Measurements from ENCODE around the gene SPTLC3. TPM values are rescaled to one million over a fixed set of nuclear protein-coding genes. Genes with fewer than 3 reads are reported as not detected.

SPTLC3 gene
- total and polyA plus RNA-seq, 7 donors, result 0.92 to 8.4 (median 4.6) TPM

- Histone ChIP-seq H3K9me3 (no peaks in the 10 kb centered on the region), H3K27ac (no peak overlapping the region), H3K4me3 (no peak overlapping the region), H3K4me1 (no peaks in the 10 kb centered on the region), H3K27me3 (no peaks in the 10 kb centered on the region), H3K36me3 (no peaks in the 10 kb centered on the region)
- intact Hi-C loops (cut with DNase I), result no loop called here
- TF ChIP-seq POLR2A (IDR thresholded peaks at IDR 0.05) (no peak), EP300 (IDR thresholded peaks at IDR 0.05) (no peak), POLR2AphosphoS5 (IDR thresholded peaks at IDR 0.05) (no peak), CTCF (IDR thresholded peaks at IDR 0.05) (no peak)
- WGBS, 2 donors, result 94 to 99% methylated on average over 1 of the region's 1 CpG
- no peak for DNase-seq
These were observed 119.4 kb downstream of the SPTLC3 start for GRCh38 chr20:13128173-13128572.

GRCh38 chr20:13130061-13130706, 121.4 kb downstream of the SPTLC3 start:
- no peaks in the 10 kb centered on the region for H3K9me3 ChIP-seq
- no peak overlapping the region for H3K4me3 ChIP-seq
- intact Hi-C loops (cut with DNase I), result no loop called here
- H3K4me1 ChIP-seq, result no peaks in the 10 kb centered on the region
- no peak for TF ChIP-seq EP300 (IDR thresholded peaks at IDR 0.05)
- no peak for TF ChIP-seq POLR2AphosphoS5 (IDR thresholded peaks at IDR 0.05)
- no peak for TF ChIP-seq POLR2A (IDR thresholded peaks at IDR 0.05)
- no peak for TF ChIP-seq CTCF (IDR thresholded peaks at IDR 0.05)
- no peak overlapping the region for H3K27ac ChIP-seq
- H3K36me3 ChIP-seq, result no peaks in the 10 kb centered on the region
- no peaks in the 10 kb centered on the region for H3K27me3 ChIP-seq
- DNase-seq, result no peak
- WGBS, 2 donors, result 83 to 88% methylated on average over 3 of the region's 3 CpGs

- TF ChIP-seq POLR2A (IDR thresholded peaks at IDR 0.05), result no peak
- TF ChIP-seq POLR2AphosphoS5 (IDR thresholded peaks at IDR 0.05), result no peak
- TF ChIP-seq CTCF (IDR thresholded peaks at IDR 0.05), result no peak
- TF ChIP-seq EP300 (IDR thresholded peaks at IDR 0.05), result no peak
- 89 to 90% methylated on average over 3 of the region's 3 CpGs for WGBS, 2 donors
- Histone ChIP-seq H3K27me3 (no peaks in the 10 kb centered on the region), H3K36me3 (no peaks in the 10 kb centered on the region), H3K9me3 (no peaks in the 10 kb centered on the region), H3K4me3 (no peak overlapping the region), H3K4me1 (no peaks in the 10 kb centered on the region), H3K27ac (no peak overlapping the region)
- DNase-seq, result no peak
- intact Hi-C loops (cut with DNase I), result no loop called here
These were observed 121.9 kb downstream of the SPTLC3 start for GRCh38 chr20:13130707-13131103.

GRCh38 chr20:13131688-13132087, 122.9 kb downstream of the SPTLC3 start:
- DNase-seq, result no peak
- Histone ChIP-seq H3K36me3 (no peaks in the 10 kb centered on the region), H3K27me3 (no peaks in the 10 kb centered on the region), H3K4me1 (no peaks in the 10 kb centered on the region), H3K27ac (no peak overlapping the region), H3K4me3 (no peak overlapping the region), H3K9me3 (no peaks in the 10 kb centered on the region)
- intact Hi-C loops (cut with DNase I), result no loop called here
- 60 to 91% methylated on average over 3 of the region's 3 CpGs for WGBS, 2 donors
- no peak for TF ChIP-seq CTCF (IDR thresholded peaks at IDR 0.05)
- no peak for TF ChIP-seq POLR2AphosphoS5 (IDR thresholded peaks at IDR 0.05)
- no peak for TF ChIP-seq EP300 (IDR thresholded peaks at IDR 0.05)
- TF ChIP-seq POLR2A (IDR thresholded peaks at IDR 0.05), result no peak

All from sigmoid colon (tissue), 7 donors.